Neural progenitor cell (in vitro differentiated cells): ENCODE measurements around the gene BTAF1.

ENCODE experiments used
- EZH2 ChIP-seq: fragments of 200-600 bp; sonication (generic); IDR thresholded peaks from 2 replicates; pipeline ENCODE4 v1.6.1; 2017; ENCODE audit warnings: antibody characterized with exemption, mild to moderate bottlenecking, moderate library complexity
- EZH2phosphoT487 ChIP-seq: fragments of 200-600 bp; sonication (generic); IDR thresholded peaks from 2 replicates; pipeline ENCODE4 v1.6.1; 2017; ENCODE audit warnings: antibody characterized with exemption
- TF ChIP-seq, protein P1 (sequence below): fragments of 200-600 bp; sonication (generic); IDR thresholded peaks from 2 replicates; pipeline ENCODE4 v1.5.1; 2017; ENCODE audit warnings: antibody characterized with exemption, mild to moderate bottlenecking

DNA sequence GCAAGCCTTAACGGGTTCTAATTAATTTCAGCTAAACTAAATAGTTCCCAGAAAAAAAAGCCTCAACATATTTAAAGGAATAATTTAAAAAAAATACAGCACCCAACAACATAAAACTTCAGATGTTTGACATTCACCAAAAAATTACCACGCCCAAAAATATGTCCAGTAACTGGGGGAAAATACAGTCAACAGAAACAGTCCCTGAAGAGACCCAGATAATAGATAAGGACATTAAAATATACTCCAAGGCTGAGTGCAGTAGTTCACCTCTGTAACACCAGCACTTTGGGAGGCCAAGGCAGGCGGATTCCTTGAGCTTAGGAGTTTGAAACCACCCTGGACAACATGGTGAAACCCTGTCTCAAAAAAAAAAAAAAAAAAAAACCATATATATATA, 78.0 kb downstream of the BTAF1 start:
- TF ChIP-seq, protein P1, sequence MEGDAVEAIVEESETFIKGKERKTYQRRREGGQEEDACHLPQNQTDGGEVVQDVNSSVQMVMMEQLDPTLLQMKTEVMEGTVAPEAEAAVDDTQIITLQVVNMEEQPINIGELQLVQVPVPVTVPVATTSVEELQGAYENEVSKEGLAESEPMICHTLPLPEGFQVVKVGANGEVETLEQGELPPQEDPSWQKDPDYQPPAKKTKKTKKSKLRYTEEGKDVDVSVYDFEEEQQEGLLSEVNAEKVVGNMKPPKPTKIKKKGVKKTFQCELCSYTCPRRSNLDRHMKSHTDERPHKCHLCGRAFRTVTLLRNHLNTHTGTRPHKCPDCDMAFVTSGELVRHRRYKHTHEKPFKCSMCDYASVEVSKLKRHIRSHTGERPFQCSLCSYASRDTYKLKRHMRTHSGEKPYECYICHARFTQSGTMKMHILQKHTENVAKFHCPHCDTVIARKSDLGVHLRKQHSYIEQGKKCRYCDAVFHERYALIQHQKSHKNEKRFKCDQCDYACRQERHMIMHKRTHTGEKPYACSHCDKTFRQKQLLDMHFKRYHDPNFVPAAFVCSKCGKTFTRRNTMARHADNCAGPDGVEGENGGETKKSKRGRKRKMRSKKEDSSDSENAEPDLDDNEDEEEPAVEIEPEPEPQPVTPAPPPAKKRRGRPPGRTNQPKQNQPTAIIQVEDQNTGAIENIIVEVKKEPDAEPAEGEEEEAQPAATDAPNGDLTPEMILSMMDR, result no peak
- no peak for TF ChIP-seq EZH2
- TF ChIP-seq EZH2phosphoT487, result no peak
